CD4-positive, CD25-positive, alpha-beta regulatory T cell (primary cell): ENCODE results near the gene URB1. TPM values are rescaled to one million over a fixed set of nuclear protein-coding genes. Genes with fewer than 3 reads are reported as not detected.
A peak's percentile ranks its signal among the peaks of the same experiment; 100 is the strongest.
"Not testable (repeated sequence)": the region's sequence is repeated elsewhere in the genome, so short reads cannot be mapped to it uniquely, and the experiment has no call there.

ENCODE experiments used
- ATAC-seq, 2 donors: fragments of 150-1000 bp; cut with Tn5 transposase; one replicate each; pipeline ENCODE4 v1.10.0; 2021; ENCODE audit warnings: low read depth in 2 of 2, moderate number of reproducible peaks in 2 of 2, moderate library complexity in 1 of 2
- DNase-seq, 3 donors: peaks; one replicate each; pipeline versions ENCODE4 v3.0.0 to v3.0.0-alpha.2; 2012 to 2022; ENCODE audit warnings: mixed read lengths in 1 of 3
- H3K27ac ChIP-seq: one replicate; pipeline ENCODE4 v1.7.0; 2013; ENCODE audit warnings: mild to moderate bottlenecking, low read length; ENCODE audit not compliant: insufficient read depth, poor library complexity, severe bottlenecking
- H3K27me3 ChIP-seq: one replicate; pipeline ENCODE4 v1.7.0; 2013; ENCODE audit warnings: low read length; ENCODE audit not compliant: control insufficient read depth, insufficient read depth
- H3K36me3 ChIP-seq: one replicate; pipeline ENCODE4 v1.7.0; 2013; ENCODE audit warnings: mild to moderate bottlenecking, low read length, moderate library complexity; ENCODE audit not compliant: control insufficient read depth, insufficient read depth
- H3K4me1 ChIP-seq: 2 replicates; pipeline ENCODE4 v1.7.0; 2013; ENCODE audit warnings: mild to moderate bottlenecking, low read length; ENCODE audit not compliant: insufficient read depth, control insufficient read depth, poor library complexity, severe bottlenecking
- H3K4me3 ChIP-seq: one replicate; pipeline ENCODE4 v1.7.0; 2013; ENCODE audit warnings: low read depth, mild to moderate bottlenecking, low read length, moderate library complexity
- H3K9me3 ChIP-seq, 2 experiments: 1 replicate in 1 of 2; 2 replicates in 1 of 2; pipeline ENCODE4 v1.7.0; 2013; ENCODE audit warnings: low read length in 2 of 2, mild to moderate bottlenecking in 1 of 2, moderate library complexity in 1 of 2; ENCODE audit not compliant: control insufficient read depth in 2 of 2
- H3K27ac Mint-ChIP-seq, 3 donors: one replicate each; pipeline ENCODE4 v1.8.0; 2020 to 2022; ENCODE audit warnings: mild to moderate bottlenecking in 3 of 3, mixed read lengths in 3 of 3, moderate library complexity in 2 of 3
- H3K27me3 Mint-ChIP-seq: one replicate; pipeline ENCODE4 v1.8.0; 2022; ENCODE audit warnings: mild to moderate bottlenecking, mixed read lengths
- H3K36me3 Mint-ChIP-seq: one replicate; pipeline ENCODE4 v1.8.0; 2020; ENCODE audit warnings: mixed read lengths
- H3K4me1 Mint-ChIP-seq, 4 donors: one replicate each; pipeline ENCODE4 v1.8.0; 2020 to 2022; ENCODE audit warnings: mixed read lengths in 4 of 4, mild to moderate bottlenecking in 1 of 4
- H3K4me3 Mint-ChIP-seq, 4 donors: one replicate each; pipeline ENCODE4 v1.8.0; 2020 to 2022; ENCODE audit warnings: mild to moderate bottlenecking in 4 of 4, mixed read lengths in 4 of 4, moderate library complexity in 3 of 4
- H3K9me3 Mint-ChIP-seq, 7 donors: one replicate each; pipeline ENCODE4 v1.8.0; 2020 to 2022; ENCODE audit warnings: mixed read lengths in 7 of 7, mild to moderate bottlenecking in 3 of 7, moderate library complexity in 2 of 7
- polyA plus RNA-seq, 4 donors: library from polyadenylated mRNA; unstranded; fragments of 300-500 nt; fragmentation: Illumina TruSeq; gene quantifications; one replicate each; pipeline ENCODE4 v1.2.3, GENCODE V29; 2021
- total RNA-seq: library from RNA; stranded (reverse); gene quantifications from one replicate; pipeline ENCODE4 v1.2.3, GENCODE V29; 2022

URB1 gene
- total and polyA plus RNA-seq, 5 donors from 2014 or later: 1.5 to 9.4 (median 2.8) TPM

GRCh38 chr21:32403201-32403777 lies 10.5 kb upstream of the URB1 start:
- peaks cover 23% of the 10 kb centered on the region for H3K27me3 Mint-ChIP-seq
- no peaks in the 10 kb centered on the region for H3K36me3 ChIP-seq
- peak overlapping the region in 1 of 4 donors; percentile 64 for H3K4me3 Mint-ChIP-seq
- DNase-seq: peak; percentile 22 to 64 (median 49)
- H3K36me3 Mint-ChIP-seq: no peaks in the 10 kb centered on the region
- no peak overlapping the region for H3K4me3 ChIP-seq
- peak overlapping the region in 1 of 3 donors; percentile 38 for H3K27ac Mint-ChIP-seq
- H3K27ac ChIP-seq: no peak overlapping the region
- H3K9me3 Mint-ChIP-seq: no peaks in the 10 kb centered on the region
- ATAC-seq: peak; percentile 47 to 55
- no peaks in the 10 kb centered on the region for H3K4me1 ChIP-seq
- peaks cover 0 to 3% (median 0%) of the 10 kb centered on the region in 4 donors for H3K4me1 Mint-ChIP-seq
- peaks cover 15% of the 10 kb centered on the region for H3K27me3 ChIP-seq
- H3K9me3 ChIP-seq: no peaks in the 10 kb centered on the region

- peak overlapping the region; percentile 73 for H3K4me3 ChIP-seq
- ATAC-seq: no peak
Observed at GRCh38 chr21:32393677-32394001, 827 bp upstream of the URB1 start.

GRCh38 chr21:32392299-32392879 lies 423 bp downstream of the URB1 start:
- no peaks in the 10 kb centered on the region for H3K9me3 ChIP-seq
- H3K27ac ChIP-seq: peak overlapping the region; percentile 47
- H3K27me3 ChIP-seq: peaks cover 3% of the 10 kb centered on the region
- peak overlapping the region; percentile 88 to 98 (median 93) for H3K4me3 Mint-ChIP-seq
- H3K4me3 ChIP-seq: peak overlapping the region; percentile 82
- peak overlapping the region in 2 of 3 donors; percentile 66 to 69 for H3K27ac Mint-ChIP-seq
- peaks cover 21% of the 10 kb centered on the region for H3K27me3 Mint-ChIP-seq
- ATAC-seq (no peak), DNase-seq (peak in 1 of 3 donors; percentile 29)
- H3K4me1 Mint-ChIP-seq: peaks cover 6 to 58% (median 35%) of the 10 kb centered on the region in 4 donors
- peaks cover 19% of the 10 kb centered on the region for H3K36me3 Mint-ChIP-seq
- H3K36me3 ChIP-seq: peaks cover 4% of the 10 kb centered on the region
- H3K9me3 Mint-ChIP-seq: no peaks in the 10 kb centered on the region
- H3K4me1 ChIP-seq: peaks cover 20% of the 10 kb centered on the region

More at GRCh38 chr21:32393677-32394001, 827 bp upstream of the URB1 start:
- Histone ChIP-seq H3K9me3 (no peaks in the 10 kb centered on the region), H3K4me1 (peaks cover 20% of the 10 kb centered on the region), H3K36me3 (no peaks in the 10 kb centered on the region), H3K27me3 (peaks cover 5% of the 10 kb centered on the region), H3K27ac (peak overlapping the region; percentile 72)
- no peaks in the 10 kb centered on the region for H3K9me3 Mint-ChIP-seq
- peaks cover 30% of the 10 kb centered on the region for H3K27me3 Mint-ChIP-seq
- peak overlapping the region in 2 of 3 donors; percentile 88 for H3K27ac Mint-ChIP-seq
- peak overlapping the region; percentile 88 to 98 (median 92) for H3K4me3 Mint-ChIP-seq
- peaks cover 6 to 51% (median 28%) of the 10 kb centered on the region in 4 donors for H3K4me1 Mint-ChIP-seq
- H3K36me3 Mint-ChIP-seq: peaks cover 14% of the 10 kb centered on the region
- DNase-seq: no peak

GRCh38 chr21:32391755-32392154 lies 1.1 kb downstream of the URB1 start:
- H3K9me3 Mint-ChIP-seq: no peaks in the 10 kb centered on the region
- Histone ChIP-seq H3K36me3 (peaks cover 4% of the 10 kb centered on the region), H3K27me3 (peaks cover 3% of the 10 kb centered on the region), H3K27ac (no peak overlapping the region), H3K4me3 (peak overlapping the region; percentile 82), H3K4me1 (peaks cover 20% of the 10 kb centered on the region), H3K9me3 (no peaks in the 10 kb centered on the region)
- ATAC-seq (no peak), DNase-seq (no peak)
- H3K36me3 Mint-ChIP-seq: peaks cover 19% of the 10 kb centered on the region
- peak overlapping the region; percentile 88 to 98 (median 93) for H3K4me3 Mint-ChIP-seq
- peaks cover 6 to 64% (median 35%) of the 10 kb centered on the region in 4 donors for H3K4me1 Mint-ChIP-seq
- peaks cover 15% of the 10 kb centered on the region for H3K27me3 Mint-ChIP-seq
- H3K27ac Mint-ChIP-seq: no peak overlapping the region

- H3K27me3 Mint-ChIP-seq, H3K27me3 ChIP-seq, H3K27ac Mint-ChIP-seq, DNase-seq, ATAC-seq, H3K36me3 ChIP-seq, H3K9me3 Mint-ChIP-seq, H3K9me3 ChIP-seq, H3K4me3 ChIP-seq, H3K27ac ChIP-seq: not testable (repeated sequence)
- Mint-ChIP-seq H3K36me3 (peaks cover 20% of the 10 kb centered on the region), H3K4me3 (peak overlapping the region in 1 of 4 donors; percentile 98), H3K4me1 (peaks cover 8 to 69% (median 35%) of the 10 kb centered on the region in 4 donors)
- peaks cover 20% of the 10 kb centered on the region for H3K4me1 ChIP-seq
Observed at GRCh38 chr21:32390537-32391224, 2.1 kb downstream of the URB1 start.

GRCh38 chr21:32389337-32390015 lies 3.3 kb downstream of the URB1 start:
- peaks cover 8% of the 10 kb centered on the region for H3K36me3 ChIP-seq
- H3K27ac Mint-ChIP-seq: peak overlapping the region in 1 of 3 donors; percentile 10
- peak overlapping the region in 2 of 4 donors; percentile 65 to 73 for H3K4me3 Mint-ChIP-seq
- peaks cover 28% of the 10 kb centered on the region for H3K36me3 Mint-ChIP-seq
- H3K27me3 ChIP-seq: no peaks in the 10 kb centered on the region
- ATAC-seq (no peak), DNase-seq (no peak)
- no peak overlapping the region for H3K4me3 ChIP-seq
- H3K4me1 Mint-ChIP-seq: peaks cover 12 to 69% (median 37%) of the 10 kb centered on the region in 4 donors
- no peak overlapping the region for H3K27ac ChIP-seq
- H3K9me3 Mint-ChIP-seq: no peaks in the 10 kb centered on the region
- H3K4me1 ChIP-seq: peaks cover 20% of the 10 kb centered on the region
- H3K27me3 Mint-ChIP-seq: no peaks in the 10 kb centered on the region
- no peaks in the 10 kb centered on the region for H3K9me3 ChIP-seq

GRCh38 chr21:32388306-32388705 lies 4.5 kb downstream of the URB1 start:
- no peak overlapping the region for H3K27ac Mint-ChIP-seq

More at GRCh38 chr21:32388306-32388705, 4.5 kb downstream of the URB1 start:
- Histone ChIP-seq H3K36me3 (peaks cover 19% of the 10 kb centered on the region), H3K4me3 (no peak overlapping the region), H3K27ac (no peak overlapping the region), H3K4me1 (peaks cover 17% of the 10 kb centered on the region), H3K9me3 (no peaks in the 10 kb centered on the region), H3K27me3 (no peaks in the 10 kb centered on the region)
- ATAC-seq: no peak
- H3K4me1 Mint-ChIP-seq: peaks cover 12 to 60% (median 35%) of the 10 kb centered on the region in 4 donors
- peak overlapping the region in 2 of 4 donors; percentile 26 to 68 for H3K4me3 Mint-ChIP-seq
- DNase-seq: no peak
- H3K36me3 Mint-ChIP-seq: peaks cover 34% of the 10 kb centered on the region
- H3K27me3 Mint-ChIP-seq: no peaks in the 10 kb centered on the region
- H3K9me3 Mint-ChIP-seq: no peaks in the 10 kb centered on the region
